T-cell (primary cell): ENCODE results near the gene NAP1L5. TPM values are rescaled to one million over a fixed set of nuclear protein-coding genes. Genes with fewer than 3 reads are reported as not detected.

Source experiments
- ATAC-seq, 4 experiments: fragments of 200-7000 bp in 3 of 4; fragments of 150-1000 bp in 1 of 4; cut with Tn5 transposase; replicated peaks in 1 of 4; 1 replicate in 3 of 4; 2 replicates in 1 of 4; pipeline ENCODE4 v1.10.0; 2021; ENCODE audit warnings: moderate library complexity in 3 of 4, mild to moderate bottlenecking in 2 of 4, moderate number of reproducible peaks in 1 of 4
- CTCF ChIA-PET, 2 donors: fragments of 300-600 bp; sonication (Branson Sonifier 250); formaldehyde crosslinking; loops; one replicate each; lab custom pipeline; 2022; ENCODE audit warnings: antibody characterized with exemption in 2 of 2; lab: Charles Lee
- POLR2A ChIA-PET, 2 donors: fragments of 300-600 bp; sonication (Branson Sonifier 250); formaldehyde crosslinking; loops; one replicate each; lab custom pipeline; 2022; ENCODE audit warnings: antibody characterized with exemption in 2 of 2; lab: Charles Lee
- DNase-seq, 35 experiments: peaks; one replicate each; pipeline versions ENCODE4 v3.0.0 to v3.0.0-alpha.2; 2013 to 2023
- H3K27ac ChIP-seq: one replicate; pipeline ENCODE4 v1.5.1; 2013; ENCODE audit warnings: low read length
- H3K27me3 ChIP-seq, 2 experiments: replicated peaks in 1 of 2; 1 replicate in 1 of 2; 2 replicates in 1 of 2; pipeline versions ENCODE4 v1.6.1 to v1.7.0; 2013; ENCODE audit warnings: low read length in 1 of 2, mixed read lengths in 1 of 2; ENCODE audit not compliant: control insufficient read depth in 2 of 2, insufficient read depth in 2 of 2; ENCODE audit errors: extremely low read depth in 1 of 2
- H3K36me3 ChIP-seq, 2 donors: 1 replicate in 1 of 2; 2 replicates in 1 of 2; pipeline versions ENCODE4 v1.6.1 to v1.7.0; 2013; ENCODE audit warnings: low read length in 1 of 2; ENCODE audit not compliant: control insufficient read depth in 2 of 2, insufficient read depth in 1 of 2; ENCODE audit errors: extremely low read depth in 1 of 2
- H3K4me1 ChIP-seq, 2 experiments: 1 replicate in 1 of 2; 2 replicates in 1 of 2; pipeline versions ENCODE4 v1.6.1 to v1.7.0; 2013; ENCODE audit warnings: low read length in 2 of 2, mixed read lengths in 1 of 2; ENCODE audit not compliant: insufficient read depth in 2 of 2, control insufficient read depth in 1 of 2; ENCODE audit errors: extremely low read depth in 1 of 2
- H3K4me3 ChIP-seq, 2 donors: 1 replicate in 1 of 2; 2 replicates in 1 of 2; pipeline versions ENCODE4 v1.5.1 to v1.7.0; 2013; ENCODE audit warnings: mild to moderate bottlenecking in 2 of 2, low read length in 1 of 2, moderate library complexity in 1 of 2; ENCODE audit not compliant: control insufficient read depth in 1 of 2; ENCODE audit errors: extremely low read depth in 1 of 2
- H3K9me3 ChIP-seq: 2 replicates; pipeline ENCODE4 v1.7.0; 2013
- H3K27ac Mint-ChIP-seq, 2 donors: one replicate each; pipeline ENCODE4 v1.8.0; 2020 to 2021; ENCODE audit warnings: mild to moderate bottlenecking in 2 of 2, mixed read lengths in 2 of 2
- H3K27me3 Mint-ChIP-seq, 2 donors: one replicate each; pipeline ENCODE4 v1.8.0; 2021 to 2022; ENCODE audit warnings: mixed read lengths in 2 of 2
- H3K36me3 Mint-ChIP-seq: one replicate; pipeline ENCODE4 v1.8.0; 2021; ENCODE audit warnings: mixed read lengths
- H3K4me1 Mint-ChIP-seq, 3 donors: one replicate each; pipeline ENCODE4 v1.8.0; 2020 to 2022; ENCODE audit warnings: mixed read lengths in 3 of 3, mild to moderate bottlenecking in 1 of 3
- H3K4me3 Mint-ChIP-seq, 3 donors: one replicate each; pipeline ENCODE4 v1.8.0; 2020 to 2022; ENCODE audit warnings: mild to moderate bottlenecking in 3 of 3, mixed read lengths in 3 of 3, moderate library complexity in 3 of 3
- H3K9me3 Mint-ChIP-seq, 3 donors: one replicate each; pipeline ENCODE4 v1.8.0; 2020 to 2022; ENCODE audit warnings: mixed read lengths in 3 of 3
- WGBS: methylation state at CpG from one replicate; pipeline ENCODE4 v1.1.5; 2013; ENCODE audit warnings: missing lambda C conversion rate; ENCODE audit not compliant: insufficient coverage; 5-methylcytosine and 5-hydroxymethylcytosine counted together
- total RNA-seq, 35 experiments: library from RNA in 6 of 35; stranded (reverse) in 6 of 35; fragments of 120-200 nt in 1 of 35; gene quantifications; one replicate each; pipeline versions ENCODE4 v1.2.1 to v1.2.4 and lab custom pipeline; 2013 to 2026

The NAP1L5 gene
- total RNA-seq, 5 donors from 2014 or later (not counting 1 experiment from before 2014, with no cell fraction given): 1.2 to 10.4 (median 2.3) TPM

- H3K4me3 ChIP-seq: no peak overlapping the region
- ATAC-seq (no peak), DNase-seq (no peak)
- H3K4me1 ChIP-seq: no peaks in the 10 kb centered on the region
- Mint-ChIP-seq H3K9me3 (no peaks in the 10 kb centered on the region), H3K4me1 (no peaks in the 10 kb centered on the region), H3K4me3 (no peak overlapping the region), H3K27me3 (no peaks in the 10 kb centered on the region), H3K36me3 (peaks cover 70% of the 10 kb centered on the region), H3K27ac (no peak overlapping the region)
- no peaks in the 10 kb centered on the region for H3K9me3 ChIP-seq
- CTCF ChIA-PET: interaction anchor here in 1 of 2 donors (0.7 kb wide), 1 partner anchor 84 kb away, joined by 3 read pairs; no protein-coding TSS in a partner anchor
- peaks cover 2 to 53% of the 10 kb centered on the region in 2 donors for H3K36me3 ChIP-seq
- POLR2A ChIA-PET: no interaction called here
- H3K27ac ChIP-seq: no peak overlapping the region
- H3K27me3 ChIP-seq: no peaks in the 10 kb centered on the region
Observed at GRCh38 chr4:88705223-88705622, 7.6 kb upstream of the NAP1L5 start.

- H3K4me1 Mint-ChIP-seq: peaks cover 4 to 11% (median 5%) of the 10 kb centered on the region in 3 donors
- peaks cover 56% of the 10 kb centered on the region for H3K36me3 Mint-ChIP-seq
- H3K9me3 ChIP-seq: no peaks in the 10 kb centered on the region
- no peak overlapping the region for H3K4me3 ChIP-seq
- no peak for ATAC-seq
- H3K36me3 ChIP-seq: peaks cover 2 to 49% of the 10 kb centered on the region in 2 donors
- no peaks in the 10 kb centered on the region for H3K27me3 Mint-ChIP-seq
- ChIA-PET POLR2A (no interaction called here), CTCF (no interaction called here)
- H3K4me3 Mint-ChIP-seq: no peak overlapping the region
- no peak for DNase-seq
- no peak overlapping the region for H3K27ac ChIP-seq
- no peak overlapping the region for H3K27ac Mint-ChIP-seq
- WGBS: 94% methylated on average over 2 of the region's 2 CpGs
- H3K4me1 ChIP-seq: peaks cover 2 to 7% of the 10 kb centered on the region in 2 experiments
- H3K9me3 Mint-ChIP-seq: peaks cover 0 to 4% (median 0%) of the 10 kb centered on the region in 3 donors
- H3K27me3 ChIP-seq: no peaks in the 10 kb centered on the region
Observed at GRCh38 chr4:88702782-88703181, 5.2 kb upstream of the NAP1L5 start.

- Histone ChIP-seq H3K27ac (peak overlapping the region; percentile 56), H3K36me3 (peaks cover 2 to 10% of the 10 kb centered on the region in 2 donors), H3K27me3 (no peaks in the 10 kb centered on the region), H3K4me3 (no peak overlapping the region), H3K9me3 (no peaks in the 10 kb centered on the region), H3K4me1 (peaks cover 2 to 11% of the 10 kb centered on the region in 2 experiments)
- DNase-seq: no peak
- ATAC-seq: no peak
- POLR2A ChIA-PET: interaction anchor here in 1 of 2 donors (1.0 kb wide), 1 partner anchor 242 kb away, joined by 5 read pairs; the partner anchor contains the start of gene HERC5
- WGBS: 100% methylated on average over 7 of the region's 7 CpGs
- Mint-ChIP-seq H3K4me1 (peaks cover 17 to 25% (median 19%) of the 10 kb centered on the region in 3 donors), H3K36me3 (peaks cover 31% of the 10 kb centered on the region), H3K27me3 (no peaks in the 10 kb centered on the region), H3K9me3 (peaks cover 0 to 4% (median 0%) of the 10 kb centered on the region in 3 donors), H3K4me3 (no peak overlapping the region), H3K27ac (no peak overlapping the region)
- CTCF ChIA-PET: interaction anchor here (0.6 kb wide), 3 partner anchors 28 to 154 kb away, joined by 3 to 6 read pairs (median 4); no protein-coding TSS in a partner anchor
Observed at GRCh38 chr4:88698519-88698918, 890 bp upstream of the NAP1L5 start.

GRCh38 chr4:88697141-88697540 lies 488 bp downstream of the NAP1L5 start:
- DNase-seq (peak in 20 of 35 experiments; percentile 5 to 51 (median 14)), ATAC-seq (peak; percentile 4 to 38 (median 22))
- 55% methylated on average over 9 of the region's 18 CpGs for WGBS
- Histone ChIP-seq H3K27ac (peak overlapping the region; percentile 56), H3K36me3 (peaks cover 0 to 7% of the 10 kb centered on the region in 2 donors), H3K9me3 (no peaks in the 10 kb centered on the region), H3K4me3 (peak overlapping the region; percentile 59 to 64), H3K27me3 (no peaks in the 10 kb centered on the region), H3K4me1 (peaks cover 2 to 11% of the 10 kb centered on the region in 2 experiments)
- Mint-ChIP-seq H3K27ac (peak overlapping the region; percentile 45 to 75), H3K9me3 (peaks cover 0 to 4% (median 0%) of the 10 kb centered on the region in 3 donors), H3K4me3 (peak overlapping the region; percentile 83 to 89 (median 87)), H3K36me3 (peaks cover 19% of the 10 kb centered on the region), H3K4me1 (peaks cover 19 to 25% (median 19%) of the 10 kb centered on the region in 3 donors), H3K27me3 (no peaks in the 10 kb centered on the region)
- ChIA-PET POLR2A (interaction anchor here in 1 of 2 donors (1.1 kb wide), 1 partner anchor 84 kb away, joined by 3 read pairs; no protein-coding TSS in a partner anchor), CTCF (interaction anchor here in 1 of 2 donors (0.8 kb wide), 1 partner anchor 170 kb away, joined by 3 read pairs; no protein-coding TSS in a partner anchor)

- peaks cover under 1 to 10% of the 10 kb centered on the region in 2 donors for H3K36me3 ChIP-seq
- H3K9me3 ChIP-seq: no peaks in the 10 kb centered on the region
- Mint-ChIP-seq H3K36me3 (peaks cover 19% of the 10 kb centered on the region), H3K4me3 (peak overlapping the region; percentile 83 to 89 (median 87)), H3K27me3 (no peaks in the 10 kb centered on the region), H3K27ac (no peak overlapping the region), H3K4me1 (peaks cover 19 to 25% (median 19%) of the 10 kb centered on the region in 3 donors), H3K9me3 (peaks cover 0 to 4% (median 0%) of the 10 kb centered on the region in 3 donors)
- H3K4me1 ChIP-seq: peaks cover 2 to 11% of the 10 kb centered on the region in 2 experiments
- peak overlapping the region in 1 of 2 donors; percentile 59 for H3K4me3 ChIP-seq
- ChIA-PET CTCF (interaction anchor here in 1 of 2 donors (1.2 to 1.3 kb wide), 2 partner anchors 24 to 37 kb away, joined by 4 to 5 read pairs; no protein-coding TSS in a partner anchor), POLR2A (no interaction called here)
- peak in 2 of 35 experiments; percentile 1 to 15 for DNase-seq
- WGBS: 92% methylated on average over 2 of the region's 7 CpGs
- peak overlapping the region; percentile 56 for H3K27ac ChIP-seq
- no peak for ATAC-seq
- H3K27me3 ChIP-seq: no peaks in the 10 kb centered on the region
Observed at GRCh38 chr4:88696630-88697029, 999 bp downstream of the NAP1L5 start.

- Histone ChIP-seq H3K4me3 (no peak overlapping the region), H3K4me1 (peaks cover 0 to 11% of the 10 kb centered on the region in 2 experiments), H3K36me3 (peaks cover 4 to 36% of the 10 kb centered on the region in 2 donors), H3K9me3 (no peaks in the 10 kb centered on the region), H3K27ac (no peak overlapping the region), H3K27me3 (no peaks in the 10 kb centered on the region)
- H3K4me1 Mint-ChIP-seq: peaks cover 19 to 20% (median 20%) of the 10 kb centered on the region in 3 donors
- ATAC-seq (no peak), DNase-seq (no peak)
- no CpG with 5 or more reads among the region's 3 CpGs for WGBS
- H3K9me3 Mint-ChIP-seq: no peaks in the 10 kb centered on the region
- no peak overlapping the region for H3K4me3 Mint-ChIP-seq
- no peaks in the 10 kb centered on the region for H3K27me3 Mint-ChIP-seq
- CTCF ChIA-PET: no interaction called here
- POLR2A ChIA-PET: no interaction called here
- peak overlapping the region in 1 of 2 donors; percentile 73 for H3K27ac Mint-ChIP-seq
- peaks cover 34% of the 10 kb centered on the region for H3K36me3 Mint-ChIP-seq
Observed at GRCh38 chr4:88693792-88694191, 3.8 kb downstream of the NAP1L5 start.
